Measurements from ENCODE around the gene CENPN.

DNA sequence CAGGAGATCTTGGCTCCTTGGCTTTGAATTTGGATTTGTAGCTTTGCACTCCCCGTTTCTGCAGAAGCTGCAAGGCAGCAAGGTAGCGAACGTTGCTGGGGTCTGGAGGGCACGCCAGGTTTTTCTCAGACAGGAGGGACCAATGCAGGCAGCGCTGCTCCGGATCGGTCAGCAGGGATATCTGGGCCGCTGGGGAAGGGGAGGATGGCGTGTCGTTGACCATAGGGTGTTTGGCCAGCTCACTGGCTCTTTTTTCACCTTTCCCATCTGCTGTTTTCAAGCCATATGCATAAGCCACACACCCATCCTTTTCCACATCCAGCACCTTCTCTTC, 54.3 kb downstream of the CENPN start:
- TF ChIP-seq, protein P1, sequence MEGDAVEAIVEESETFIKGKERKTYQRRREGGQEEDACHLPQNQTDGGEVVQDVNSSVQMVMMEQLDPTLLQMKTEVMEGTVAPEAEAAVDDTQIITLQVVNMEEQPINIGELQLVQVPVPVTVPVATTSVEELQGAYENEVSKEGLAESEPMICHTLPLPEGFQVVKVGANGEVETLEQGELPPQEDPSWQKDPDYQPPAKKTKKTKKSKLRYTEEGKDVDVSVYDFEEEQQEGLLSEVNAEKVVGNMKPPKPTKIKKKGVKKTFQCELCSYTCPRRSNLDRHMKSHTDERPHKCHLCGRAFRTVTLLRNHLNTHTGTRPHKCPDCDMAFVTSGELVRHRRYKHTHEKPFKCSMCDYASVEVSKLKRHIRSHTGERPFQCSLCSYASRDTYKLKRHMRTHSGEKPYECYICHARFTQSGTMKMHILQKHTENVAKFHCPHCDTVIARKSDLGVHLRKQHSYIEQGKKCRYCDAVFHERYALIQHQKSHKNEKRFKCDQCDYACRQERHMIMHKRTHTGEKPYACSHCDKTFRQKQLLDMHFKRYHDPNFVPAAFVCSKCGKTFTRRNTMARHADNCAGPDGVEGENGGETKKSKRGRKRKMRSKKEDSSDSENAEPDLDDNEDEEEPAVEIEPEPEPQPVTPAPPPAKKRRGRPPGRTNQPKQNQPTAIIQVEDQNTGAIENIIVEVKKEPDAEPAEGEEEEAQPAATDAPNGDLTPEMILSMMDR (IDR thresholded peaks at IDR 0.05), result no peak
- no peak for TF ChIP-seq POLR2A (IDR thresholded peaks at IDR 0.05)

Data from body of pancreas (tissue), 4 donors.